ENCODE data around the gene TBX10.

DNA sequence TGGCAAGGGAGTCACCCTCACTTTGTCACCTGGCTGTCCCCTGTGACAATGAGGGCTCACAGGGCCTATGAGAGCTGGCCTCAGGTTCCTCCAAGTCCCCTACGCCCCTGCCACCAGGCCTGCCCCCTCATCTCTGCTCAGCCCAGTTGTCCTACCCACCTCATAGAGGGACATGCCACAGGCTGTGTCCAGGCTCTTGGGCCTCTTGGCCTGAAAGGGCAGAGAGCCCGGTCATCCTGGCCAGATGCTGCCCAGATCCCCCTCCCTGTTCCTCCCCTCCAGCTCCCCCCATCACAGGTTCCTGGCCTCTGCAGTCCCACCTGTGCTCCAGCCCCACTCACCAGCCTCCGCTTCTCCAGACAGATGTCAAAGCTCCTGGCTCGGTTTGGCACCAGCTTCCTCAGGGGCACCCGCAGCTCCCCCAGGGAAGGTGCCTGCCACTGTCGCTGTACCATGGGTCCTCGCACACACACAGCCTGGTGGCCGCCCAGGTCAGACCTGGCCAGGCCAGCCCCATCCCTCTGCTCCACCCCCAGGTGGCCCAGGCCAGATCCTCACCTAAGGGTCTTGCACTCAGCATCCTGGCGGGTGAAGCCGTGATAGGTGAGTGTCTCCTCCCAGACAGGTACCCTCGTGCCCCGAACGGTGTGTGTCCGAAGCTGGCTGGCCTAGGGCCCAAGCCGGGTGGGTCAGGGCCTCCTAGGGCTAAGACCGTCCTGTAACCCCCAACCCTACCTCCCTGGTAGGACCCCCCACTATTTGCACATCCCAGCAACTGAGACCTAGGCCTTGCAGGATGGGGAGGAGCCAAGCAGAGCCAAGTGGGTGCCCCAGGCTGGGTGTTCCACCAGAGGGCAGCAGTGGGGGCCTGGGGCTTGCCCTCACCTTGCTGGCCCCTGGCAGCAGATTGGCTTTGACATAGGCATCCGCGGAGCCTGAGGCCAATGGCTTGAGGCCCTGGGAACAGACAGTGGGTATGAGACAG is 24.5 kb downstream of the TBX10 start:
- TF ChIP-seq EZH2 (IDR thresholded peaks at IDR 0.05; ENCODE audit: borderline replicate concordance, insufficient read depth, low read length, poor library complexity, severe bottlenecking) (no peak), REST (IDR thresholded peaks at IDR 0.05; ENCODE audit: borderline replicate concordance) (no peak), RAD21 (conservative IDR thresholded peaks at IDR 0.05) (no peak), TAF1 (IDR thresholded peaks at IDR 0.05; ENCODE audit: low read depth) (no peak), EP300 (conservative IDR thresholded peaks at IDR 0.05; ENCODE audit: poor library complexity, severe bottlenecking) (no peak), POLR2AphosphoS5 (IDR thresholded peaks at IDR 0.05) (no peak), SMC3 (conservative IDR thresholded peaks at IDR 0.05; ENCODE audit: poor library complexity) (no peak)
- TF ChIP-seq, protein P1, sequence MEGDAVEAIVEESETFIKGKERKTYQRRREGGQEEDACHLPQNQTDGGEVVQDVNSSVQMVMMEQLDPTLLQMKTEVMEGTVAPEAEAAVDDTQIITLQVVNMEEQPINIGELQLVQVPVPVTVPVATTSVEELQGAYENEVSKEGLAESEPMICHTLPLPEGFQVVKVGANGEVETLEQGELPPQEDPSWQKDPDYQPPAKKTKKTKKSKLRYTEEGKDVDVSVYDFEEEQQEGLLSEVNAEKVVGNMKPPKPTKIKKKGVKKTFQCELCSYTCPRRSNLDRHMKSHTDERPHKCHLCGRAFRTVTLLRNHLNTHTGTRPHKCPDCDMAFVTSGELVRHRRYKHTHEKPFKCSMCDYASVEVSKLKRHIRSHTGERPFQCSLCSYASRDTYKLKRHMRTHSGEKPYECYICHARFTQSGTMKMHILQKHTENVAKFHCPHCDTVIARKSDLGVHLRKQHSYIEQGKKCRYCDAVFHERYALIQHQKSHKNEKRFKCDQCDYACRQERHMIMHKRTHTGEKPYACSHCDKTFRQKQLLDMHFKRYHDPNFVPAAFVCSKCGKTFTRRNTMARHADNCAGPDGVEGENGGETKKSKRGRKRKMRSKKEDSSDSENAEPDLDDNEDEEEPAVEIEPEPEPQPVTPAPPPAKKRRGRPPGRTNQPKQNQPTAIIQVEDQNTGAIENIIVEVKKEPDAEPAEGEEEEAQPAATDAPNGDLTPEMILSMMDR (IDR thresholded peaks at IDR 0.05; ENCODE audit: poor library complexity, severe bottlenecking): no peak

All from neural cell (in vitro differentiated cells).